Right lobe of liver (tissue), 4 donors: ENCODE data around the gene RPTOR.

ENCODE experiments used
- POLR2A ChIP-seq: fragments of 450-650 bp; IDR thresholded peaks from one replicate; pipeline ENCODE4 v1.6.1; 2017; ENCODE audit warnings: antibody characterized with exemption, mild to moderate bottlenecking
- TF ChIP-seq, protein P1 (sequence below), 4 donors: fragments of 200-600 bp in 3 of 4; fragments of 450-650 bp in 1 of 4; IDR thresholded peaks; one replicate each; pipeline versions ENCODE4 v1.5.1 to v1.8.0; 2016 to 2022; ENCODE audit warnings: antibody characterized with exemption in 4 of 4, mild to moderate bottlenecking in 2 of 4
- donor health status: DM: no; HTN: no; CAD: no.
- donor health status: DM: no; HTN: no; CAD: no.
- donor health status: DM: no; HTN: yes; CAD: no.

DNA sequence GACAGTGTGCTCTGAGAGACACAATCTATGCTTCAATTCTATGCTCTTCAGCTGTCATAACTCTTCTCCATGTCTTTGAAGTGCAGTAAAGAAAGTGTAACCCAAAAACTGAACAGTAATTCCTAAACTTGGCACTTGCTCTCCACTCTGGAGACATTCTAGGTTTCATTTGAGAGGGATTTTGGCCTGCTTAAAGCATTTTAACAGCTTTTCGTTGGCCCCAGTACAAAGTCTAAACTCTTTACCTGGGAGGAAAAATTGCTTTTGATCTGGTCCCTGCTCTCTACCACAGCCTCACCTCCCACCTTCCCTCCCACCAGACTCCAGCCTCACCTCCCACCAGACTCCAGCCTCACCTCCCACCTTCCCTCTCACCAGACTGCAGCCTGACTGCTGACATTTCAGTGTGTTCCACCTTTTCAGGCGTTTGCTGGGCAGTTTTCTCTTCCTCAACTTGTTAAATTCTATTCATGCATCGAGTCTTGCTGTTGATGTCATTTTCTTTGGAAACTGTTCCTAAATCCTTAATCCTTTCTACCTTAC is 132.6 kb downstream of the RPTOR start:
- TF ChIP-seq, protein P1, sequence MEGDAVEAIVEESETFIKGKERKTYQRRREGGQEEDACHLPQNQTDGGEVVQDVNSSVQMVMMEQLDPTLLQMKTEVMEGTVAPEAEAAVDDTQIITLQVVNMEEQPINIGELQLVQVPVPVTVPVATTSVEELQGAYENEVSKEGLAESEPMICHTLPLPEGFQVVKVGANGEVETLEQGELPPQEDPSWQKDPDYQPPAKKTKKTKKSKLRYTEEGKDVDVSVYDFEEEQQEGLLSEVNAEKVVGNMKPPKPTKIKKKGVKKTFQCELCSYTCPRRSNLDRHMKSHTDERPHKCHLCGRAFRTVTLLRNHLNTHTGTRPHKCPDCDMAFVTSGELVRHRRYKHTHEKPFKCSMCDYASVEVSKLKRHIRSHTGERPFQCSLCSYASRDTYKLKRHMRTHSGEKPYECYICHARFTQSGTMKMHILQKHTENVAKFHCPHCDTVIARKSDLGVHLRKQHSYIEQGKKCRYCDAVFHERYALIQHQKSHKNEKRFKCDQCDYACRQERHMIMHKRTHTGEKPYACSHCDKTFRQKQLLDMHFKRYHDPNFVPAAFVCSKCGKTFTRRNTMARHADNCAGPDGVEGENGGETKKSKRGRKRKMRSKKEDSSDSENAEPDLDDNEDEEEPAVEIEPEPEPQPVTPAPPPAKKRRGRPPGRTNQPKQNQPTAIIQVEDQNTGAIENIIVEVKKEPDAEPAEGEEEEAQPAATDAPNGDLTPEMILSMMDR (IDR thresholded peaks at IDR 0.05), result no peak
- TF ChIP-seq POLR2A, result no peak
